Endometrial microvascular endothelial cells (primary cell): ENCODE results near the gene CAPN9. TPM values are rescaled to one million over a fixed set of nuclear protein-coding genes. Genes with fewer than 3 reads are reported as not detected.
"Not testable (repeated sequence)": the region's sequence is repeated elsewhere in the genome, so short reads cannot be mapped to it uniquely, and the experiment has no call there.

Source experiments
- in situ Hi-C: cut with HindIII; loops from 2 replicates; pipeline ENCODE4 v1.10.0; 2017; ENCODE audit warnings: low sequenced_read_pairs, low pct_unique_long_range_greater_than_20kb; ENCODE audit errors: inconsistent ontology term
- total RNA-seq: library from RNA; depleted of rRNA; stranded (reverse); fragments of >200 nt; gene quantifications from one replicate; pipeline ENCODE4 v1.2.3, GENCODE V29; 2015; ENCODE audit errors: inconsistent ontology term

The CAPN9 gene
- total RNA-seq, 1 donor from 2014 or later, result not detected

GRCh38 chr1:230761443-230762167 lies 14.4 kb downstream of the CAPN9 start:
- in situ Hi-C loops, result no loop called here

GRCh38 chr1:230763927-230764591 lies 16.9 kb downstream of the CAPN9 start:
- in situ Hi-C loops, result no loop called here

GRCh38 chr1:230766318-230766717 lies 19.1 kb downstream of the CAPN9 start:
- in situ Hi-C loops, result no loop called here

DNA sequence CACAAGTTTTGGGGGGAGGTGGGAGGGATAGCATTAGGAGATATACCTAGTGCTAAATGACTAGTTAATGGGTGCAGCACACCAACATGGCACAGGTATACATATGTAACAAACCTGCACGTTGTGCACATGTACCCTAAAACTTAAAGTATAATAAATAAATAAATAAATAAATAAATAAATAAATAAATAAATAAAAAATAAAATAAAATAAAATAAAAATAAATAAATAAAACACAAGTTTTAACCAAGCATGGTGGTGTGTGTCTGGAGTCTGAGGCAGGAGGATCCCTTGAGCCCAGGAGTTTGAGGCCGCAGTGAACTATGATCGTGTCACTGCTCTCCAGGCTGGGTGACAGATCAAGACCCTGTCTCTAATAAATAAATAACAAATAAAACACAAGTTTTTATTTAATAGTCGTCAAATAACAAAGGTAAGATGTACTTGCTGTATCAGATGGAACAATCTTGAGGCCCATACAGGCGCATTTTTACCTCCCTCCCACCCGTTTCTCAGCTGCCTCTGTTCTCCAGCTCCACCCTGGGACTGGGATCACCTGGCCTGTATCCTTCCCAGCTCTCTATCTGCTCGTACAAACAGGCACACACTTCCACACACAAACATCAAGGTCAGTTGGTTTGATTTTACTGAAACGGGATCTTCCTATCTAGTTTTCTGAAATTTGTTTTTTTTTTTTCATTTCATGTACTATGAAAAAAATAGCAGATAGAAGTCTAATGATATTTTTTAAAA lies 20.8 kb downstream of the CAPN9 start:
- in situ Hi-C loops, result not testable (repeated sequence)

- in situ Hi-C loops, result no loop called here
These were observed 21.8 kb downstream of the CAPN9 start for GRCh38 chr1:230768903-230769570.

GRCh38 chr1:230770317-230770716 lies 23.1 kb downstream of the CAPN9 start:
- in situ Hi-C loops, result no loop called here

- in situ Hi-C loops, result no loop called here
These were observed 24.7 kb downstream of the CAPN9 start for GRCh38 chr1:230771773-230772354.

GRCh38 chr1:230772457-230773395 lies 25.5 kb downstream of the CAPN9 start:
- in situ Hi-C loops, result no loop called here

- in situ Hi-C loops, result no loop called here
These were observed 26.3 kb downstream of the CAPN9 start for GRCh38 chr1:230773396-230774033.

- in situ Hi-C loops, result no loop called here
These were observed 31.9 kb downstream of the CAPN9 start for GRCh38 chr1:230778916-230779590.

DNA sequence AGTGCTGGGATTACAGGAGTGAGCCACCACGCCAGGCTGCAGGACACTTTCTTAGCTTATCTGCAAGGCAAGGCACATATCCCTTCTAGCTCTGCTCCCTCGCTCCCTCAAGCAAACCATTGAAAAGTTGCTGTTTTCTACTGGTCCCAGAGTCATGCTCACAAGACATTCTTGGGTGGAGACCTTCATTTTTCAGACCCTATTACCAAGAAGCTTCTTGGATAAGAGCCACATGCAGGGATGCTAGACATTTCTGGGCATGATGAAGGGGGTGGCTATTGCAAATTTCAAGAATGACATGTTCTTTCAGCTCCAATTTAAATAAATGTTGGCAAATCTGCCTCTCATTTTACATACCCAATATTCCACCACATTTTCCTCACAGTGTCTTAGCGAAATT lies 33.9 kb downstream of the CAPN9 start:
- in situ Hi-C loops, result no loop called here

DNA sequence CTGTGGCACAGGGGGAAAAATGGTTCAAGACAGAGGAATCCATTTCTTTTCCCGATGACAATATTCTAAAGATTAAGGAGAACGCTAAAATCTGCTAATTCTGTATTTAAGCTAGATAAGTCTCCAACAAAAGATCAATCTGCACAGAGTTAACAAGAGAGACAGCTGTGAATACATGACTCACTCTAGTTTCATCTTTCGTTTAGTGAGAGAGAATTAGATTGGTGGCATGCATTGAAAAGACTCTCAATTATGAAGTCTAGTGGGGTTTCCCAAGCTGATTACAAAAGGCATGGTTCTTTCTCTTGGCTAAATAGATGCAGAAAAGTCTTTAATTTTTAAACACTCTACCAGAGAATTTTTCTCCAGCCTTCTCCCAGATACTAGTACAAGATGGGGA lies 34.4 kb downstream of the CAPN9 start:
- in situ Hi-C loops, result no loop called here

DNA sequence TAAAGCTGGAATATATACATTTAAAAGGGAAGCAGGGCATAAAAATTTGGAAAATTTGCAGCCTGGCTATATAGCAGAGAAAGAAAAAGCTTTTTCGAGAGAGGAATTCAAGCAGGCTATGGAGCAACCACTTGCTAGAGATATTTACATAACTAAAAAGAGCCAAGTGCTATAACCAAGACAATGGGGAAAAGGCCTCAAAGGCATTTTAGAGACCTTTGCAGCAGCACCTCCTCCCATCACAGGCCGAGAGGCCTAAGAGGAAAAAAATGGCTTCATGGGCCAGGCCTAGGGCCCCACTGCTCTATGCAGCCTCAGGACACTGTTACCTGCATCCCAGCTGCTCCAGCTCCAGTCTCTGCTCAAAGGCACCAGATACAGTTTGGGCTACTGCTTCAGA lies 37.0 kb downstream of the CAPN9 start:
- in situ Hi-C loops, result no loop called here

DNA sequence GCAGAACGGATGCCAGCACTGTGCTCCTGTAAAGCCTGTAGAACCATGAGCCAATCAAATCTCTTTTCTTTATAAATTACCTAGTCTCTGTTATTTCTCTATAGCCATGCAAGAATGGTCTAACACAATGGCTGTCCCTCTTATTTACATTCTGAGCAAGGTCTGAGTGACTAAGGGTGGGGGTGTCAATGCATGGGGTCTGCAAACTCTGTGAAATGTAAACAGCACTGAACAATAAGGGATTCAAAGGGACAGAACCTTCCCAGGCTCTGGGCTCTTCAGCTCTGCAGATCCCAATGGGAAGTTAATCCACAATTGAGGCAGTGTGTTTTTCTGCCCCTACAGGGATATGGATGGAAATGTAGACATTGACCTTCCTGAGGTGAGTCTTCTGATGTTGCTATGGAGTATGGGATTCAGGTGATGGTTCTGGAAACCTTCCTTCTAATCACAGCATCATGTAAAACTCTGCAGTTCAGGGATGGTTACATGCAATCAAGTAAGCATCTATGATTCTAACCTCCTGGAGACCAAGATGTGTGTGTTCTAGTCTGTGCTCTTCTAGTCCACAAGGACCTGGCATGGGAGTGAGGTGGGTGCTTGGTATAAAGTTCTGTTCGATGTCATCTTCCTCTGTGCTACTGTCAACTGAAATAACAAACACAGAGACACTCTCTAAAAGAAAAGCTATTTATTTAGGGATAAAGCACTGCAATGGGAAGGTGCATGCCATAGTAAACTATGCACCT lies 38.6 kb downstream of the CAPN9 start:
- in situ Hi-C loops, result no loop called here

GRCh38 chr1:230786385-230786753 lies 39.2 kb downstream of the CAPN9 start:
- in situ Hi-C loops, result no loop called here

- in situ Hi-C loops, result no loop called here
These were observed 40.3 kb downstream of the CAPN9 start for GRCh38 chr1:230787471-230787870.
